Upper lobe of right lung (tissue), 1 donor: Measurements from ENCODE around the gene ARHGEF17. TPM values are rescaled to one million over a fixed set of nuclear protein-coding genes. Genes with fewer than 3 reads are reported as not detected.

Experiments
- ATAC-seq: fragments of 200-7000 bp; cut with Tn5 transposase; one replicate; pipeline ENCODE4 v1.9.1; 2020; ENCODE audit warnings: mild to moderate bottlenecking, moderate library complexity
- DNase-seq: peaks from one replicate; pipeline ENCODE4 v3.0.0-alpha.2; 2020
- H3K27ac ChIP-seq: fragments of 200-600 bp; one replicate; pipeline ENCODE4 v1.8.0; 2022
- H3K27me3 ChIP-seq: fragments of 200-600 bp; one replicate; pipeline ENCODE4 v1.8.0; 2022; ENCODE audit warnings: mild to moderate bottlenecking
- H3K36me3 ChIP-seq: fragments of 200-600 bp; one replicate; pipeline ENCODE4 v1.8.0; 2022
- H3K4me1 ChIP-seq: fragments of 200-600 bp; one replicate; pipeline ENCODE4 v1.8.0; 2022
- H3K4me3 ChIP-seq: fragments of 200-600 bp; one replicate; pipeline ENCODE4 v1.8.0; 2022; ENCODE audit warnings: mild to moderate bottlenecking
- H3K9me3 ChIP-seq: fragments of 200-600 bp; one replicate; pipeline ENCODE4 v1.8.0; 2022
- CTCF ChIP-seq: fragments of 200-600 bp; IDR thresholded peaks from one replicate; pipeline ENCODE4 v1.8.0; 2022; ENCODE audit warnings: antibody characterized with exemption
- intact Hi-C: fragments of 100-400 bp; cut with DNase I; formaldehyde crosslinking; loops from one replicate; pipeline ENCODE4 v1.11.0; 2022
- total RNA-seq: library from RNA; stranded (reverse); fragmentation: NEBNext Ultra II Directional; extraction: Animal tissue kit (Norgen Biotek cat#: 25700); gene quantifications from one replicate; pipeline ENCODE4 v1.2.1, GENCODE V29; 2021
- donor health status: DM: no; HTN: yes; CAD: no; lungs with severe emphysema.

The ARHGEF17 gene
- total RNA-seq, 1 donor from 2014 or later, result 74.5 TPM

GRCh38 chr11:73400293-73400692 lies 92.2 kb downstream of the ARHGEF17 start:
- ATAC-seq (no peak), DNase-seq (no peak)
- intact Hi-C loops, result no loop called here
- H3K9me3 ChIP-seq, result no peaks in the 10 kb centered on the region
- no peak overlapping the region for H3K27ac ChIP-seq
- no peak overlapping the region for H3K4me3 ChIP-seq
- H3K27me3 ChIP-seq, result no peaks in the 10 kb centered on the region
- no peaks in the 10 kb centered on the region for H3K4me1 ChIP-seq
- H3K36me3 ChIP-seq, result peaks cover 7% of the 10 kb centered on the region
- TF ChIP-seq CTCF, result no peak

GRCh38 chr11:73401217-73401923 lies 93.3 kb downstream of the ARHGEF17 start:
- intact Hi-C loops, result no loop called here
- Histone ChIP-seq H3K27me3 (no peaks in the 10 kb centered on the region), H3K4me1 (no peaks in the 10 kb centered on the region), H3K9me3 (no peaks in the 10 kb centered on the region), H3K27ac (no peak overlapping the region), H3K4me3 (no peak overlapping the region), H3K36me3 (peaks cover 7% of the 10 kb centered on the region)
- no peak for TF ChIP-seq CTCF
- ATAC-seq (no peak), DNase-seq (no peak)

GRCh38 chr11:73401924-73402833 lies 94.1 kb downstream of the ARHGEF17 start:
- Histone ChIP-seq H3K4me3 (no peak overlapping the region), H3K36me3 (peaks cover 5% of the 10 kb centered on the region), H3K9me3 (no peaks in the 10 kb centered on the region), H3K27me3 (no peaks in the 10 kb centered on the region), H3K4me1 (no peaks in the 10 kb centered on the region), H3K27ac (no peak overlapping the region)
- no peak for ATAC-seq
- TF ChIP-seq CTCF, result no peak
- intact Hi-C loops, result no loop called here
- peak; percentile 23 for DNase-seq

GRCh38 chr11:73402834-73403185 lies 94.7 kb downstream of the ARHGEF17 start:
- no peaks in the 10 kb centered on the region for H3K36me3 ChIP-seq
- no peak for TF ChIP-seq CTCF
- DNase-seq (no peak), ATAC-seq (no peak)
- no peak overlapping the region for H3K27ac ChIP-seq
- no peaks in the 10 kb centered on the region for H3K9me3 ChIP-seq
- no peaks in the 10 kb centered on the region for H3K27me3 ChIP-seq
- intact Hi-C loops, result no loop called here
- H3K4me3 ChIP-seq, result no peak overlapping the region
- H3K4me1 ChIP-seq, result no peaks in the 10 kb centered on the region

GRCh38 chr11:73403541-73403940 lies 95.5 kb downstream of the ARHGEF17 start:
- Histone ChIP-seq H3K4me3 (no peak overlapping the region), H3K27ac (no peak overlapping the region), H3K9me3 (no peaks in the 10 kb centered on the region), H3K36me3 (no peaks in the 10 kb centered on the region), H3K4me1 (no peaks in the 10 kb centered on the region), H3K27me3 (no peaks in the 10 kb centered on the region)
- DNase-seq, result no peak
- intact Hi-C loops, result no loop called here
- no peak for TF ChIP-seq CTCF
- ATAC-seq, result no peak
